Measurements from ENCODE around the gene F8. TPM values are rescaled to one million over a fixed set of nuclear protein-coding genes. Genes with fewer than 3 reads are reported as not detected.
"Not testable (repeated sequence)": the region's sequence is repeated elsewhere in the genome, so short reads cannot be mapped to it uniquely, and the experiment has no call there.

F8 gene
- total RNA-seq, 4 donors from 2014 or later: 7.2 to 28.4 (median 14.6) TPM

GRCh38 chrX:154961947-154962346, 60.6 kb downstream of the F8 start:
- Histone ChIP-seq H3K9me3 (no peaks in the 10 kb centered on the region), H3K36me3 (no peaks in the 10 kb centered on the region), H3K27me3 (no peaks in the 10 kb centered on the region), H3K27ac (no peak overlapping the region), H3K4me1 (no peaks in the 10 kb centered on the region), H3K4me3 (no peak overlapping the region)
- DNase-seq (ENCODE audit: low spot score in 2 of 2): no peak
- TF ChIP-seq EP300 (IDR thresholded peaks at IDR 0.05) (no peak), CTCF (IDR thresholded peaks at IDR 0.05) (no peak), POLR2A (IDR thresholded peaks at IDR 0.05) (no peak)

- H3K9me3 ChIP-seq; H3K27ac ChIP-seq; H3K4me3 ChIP-seq; H3K4me1 ChIP-seq; H3K27me3 ChIP-seq; DNase-seq (ENCODE audit: low spot score in 2 of 2); H3K36me3 ChIP-seq: not testable (repeated sequence)
- 77 to 86% methylated on average over 3 of the region's 3 CpGs for WGBS, 2 donors
These were observed 66.7 kb downstream of the F8 start for GRCh38 chrX:154955799-154956198.

GRCh38 chrX:154939265-154939664, 83.3 kb downstream of the F8 start:
- not testable (repeated sequence) for H3K9me3 ChIP-seq; H3K4me1 ChIP-seq; H3K27me3 ChIP-seq; DNase-seq (ENCODE audit: low spot score in 2 of 2); H3K27ac ChIP-seq; H3K4me3 ChIP-seq; H3K36me3 ChIP-seq
- WGBS, 2 donors: 89 to 92% methylated on average over 6 to 10 of the region's 10 CpGs

- H3K36me3 ChIP-seq; H3K27me3 ChIP-seq; H3K4me3 ChIP-seq; H3K27ac ChIP-seq; H3K4me1 ChIP-seq; H3K9me3 ChIP-seq; DNase-seq (ENCODE audit: low spot score in 2 of 2): not testable (repeated sequence)
- WGBS, 2 donors: 74 to 77% methylated on average over 4 to 5 of the region's 5 CpGs
These were observed 97.8 kb downstream of the F8 start for GRCh38 chrX:154924771-154925170.

GRCh38 chrX:154918060-154918483, 104.5 kb downstream of the F8 start:
- H3K27ac ChIP-seq: no peak overlapping the region
- H3K4me1 ChIP-seq: no peaks in the 10 kb centered on the region
- TF ChIP-seq CTCF (IDR thresholded peaks at IDR 0.05): peak; percentile 36 to 58 (median 42)
- no peak for TF ChIP-seq EP300 (IDR thresholded peaks at IDR 0.05)
- no peaks in the 10 kb centered on the region for H3K36me3 ChIP-seq
- H3K27me3 ChIP-seq: no peaks in the 10 kb centered on the region
- H3K4me3 ChIP-seq: peak overlapping the region in 1 of 4 donors; percentile 10
- no peaks in the 10 kb centered on the region for H3K9me3 ChIP-seq
- 5 to 16% methylated on average over 5 of the region's 5 CpGs for WGBS, 2 donors
- peak; percentile 14 to 47 for DNase-seq (ENCODE audit: low spot score in 2 of 2)

- Histone ChIP-seq H3K27ac (no peak overlapping the region), H3K4me1 (no peaks in the 10 kb centered on the region), H3K4me3 (no peak overlapping the region), H3K27me3 (no peaks in the 10 kb centered on the region), H3K36me3 (no peaks in the 10 kb centered on the region), H3K9me3 (no peaks in the 10 kb centered on the region)
- no peak for DNase-seq (ENCODE audit: low spot score in 2 of 2)
- 74 to 100% methylated on average over 1 to 2 of the region's 2 CpGs for WGBS, 2 donors
- TF ChIP-seq EP300 (IDR thresholded peaks at IDR 0.05) (no peak), POLR2A (IDR thresholded peaks at IDR 0.05) (no peak), CTCF (IDR thresholded peaks at IDR 0.05) (no peak)
These were observed 108.5 kb downstream of the F8 start for GRCh38 chrX:154914052-154914451.

GRCh38 chrX:154910528-154910927, 112.0 kb downstream of the F8 start:
- H3K27me3 ChIP-seq; H3K27ac ChIP-seq; H3K4me1 ChIP-seq; H3K4me3 ChIP-seq; DNase-seq (ENCODE audit: low spot score in 2 of 2); H3K36me3 ChIP-seq; H3K9me3 ChIP-seq: not testable (repeated sequence)
- WGBS, 2 donors: 89 to 90% methylated on average over 7 to 11 of the region's 11 CpGs

- H3K4me1 ChIP-seq; H3K4me3 ChIP-seq; H3K27ac ChIP-seq; H3K27me3 ChIP-seq; DNase-seq (ENCODE audit: low spot score in 2 of 2); H3K9me3 ChIP-seq; H3K36me3 ChIP-seq: not testable (repeated sequence)
- WGBS, 2 donors: 91 to 98% methylated on average over 4 of the region's 4 CpGs
These were observed 112.5 kb downstream of the F8 start for GRCh38 chrX:154910048-154910447.
